MG63 (cell line): Measurements from ENCODE around the gene SORCS2. TPM values are rescaled to one million over a fixed set of nuclear protein-coding genes. Genes with fewer than 3 reads are reported as not detected.
A peak's percentile ranks its signal among the peaks of the same experiment; 100 is the strongest.
"Not testable (repeated sequence)": the region's sequence is repeated elsewhere in the genome, so short reads cannot be mapped to it uniquely, and the experiment has no call there.

Source experiments
- DNase-seq: peaks from one replicate; pipeline ENCODE4 v3.0.0-alpha.2; 2020
- H3K27me3 ChIP-seq: fragments of 250-450 bp; sonication (Bioruptor Pico); 2 replicates; pipeline ENCODE4 v1.5.1; 2020; ENCODE audit warnings: mild to moderate bottlenecking, moderate library complexity
- H3K36me3 ChIP-seq: fragments of 250-450 bp; sonication (Bioruptor Pico); 2 replicates; pipeline ENCODE4 v1.5.1; 2020; ENCODE audit warnings: mild to moderate bottlenecking, moderate library complexity
- H3K4me3 ChIP-seq: fragments of 250-450 bp; sonication (Bioruptor Pico); 2 replicates; pipeline ENCODE4 v1.5.1; 2020; ENCODE audit warnings: mild to moderate bottlenecking, moderate library complexity
- H3K9me3 ChIP-seq: fragments of 250-450 bp; sonication (Bioruptor Pico); 2 replicates; pipeline ENCODE4 v1.5.1; 2020; ENCODE audit warnings: mild to moderate bottlenecking, moderate library complexity
- total RNA-seq: library from RNA; depleted of rRNA; stranded (reverse); fragments of >200 nt; shearing (Covaris generic); gene quantifications from 2 replicates; pipeline ENCODE4 v1.2.3, GENCODE V29; 2014; ENCODE audit warnings: low replicate concordance

The SORCS2 gene
- total RNA-seq, 1 experiment from 2014 or later: 1.5 TPM

DNA sequence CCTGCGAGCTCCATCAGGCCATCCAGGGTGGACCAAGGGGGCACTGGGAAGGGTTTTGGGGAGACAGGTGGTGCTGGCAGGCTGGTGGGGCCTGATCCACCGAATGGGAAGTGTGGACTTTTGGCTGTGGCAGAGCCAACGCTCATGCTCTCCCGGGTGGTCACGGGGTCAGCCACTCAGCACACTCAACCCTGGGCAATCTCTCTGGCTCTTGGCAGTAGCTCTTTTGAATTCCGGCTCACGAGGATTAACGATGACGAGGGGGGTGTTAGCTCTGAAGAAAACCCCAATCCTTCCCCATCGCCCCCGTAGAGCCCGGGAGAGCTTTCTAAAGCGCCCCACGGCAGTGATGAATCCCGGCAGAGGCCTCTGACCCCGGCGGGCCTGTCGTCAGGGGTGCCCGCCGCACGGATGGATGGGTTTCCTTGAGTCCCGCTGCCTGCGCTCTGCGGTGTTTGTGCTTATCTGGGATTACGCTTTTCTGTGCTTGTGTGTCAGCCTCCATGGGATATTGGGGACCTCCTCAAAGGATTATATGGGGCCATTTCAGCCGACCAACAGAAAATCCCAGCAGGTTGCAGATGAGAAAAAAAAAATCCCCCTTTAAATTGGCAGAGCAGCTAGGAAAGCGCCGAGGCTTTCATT lies 399.2 kb downstream of the SORCS2 start:
- Histone ChIP-seq H3K4me3 (no peak overlapping the region), H3K36me3 (no peaks in the 10 kb centered on the region), H3K9me3 (no peaks in the 10 kb centered on the region), H3K27me3 (no peaks in the 10 kb centered on the region)
- DNase-seq: no peak

GRCh38 chr4:7593646-7594412 lies 401.5 kb downstream of the SORCS2 start:
- Histone ChIP-seq H3K4me3 (no peak overlapping the region), H3K36me3 (no peaks in the 10 kb centered on the region), H3K9me3 (no peaks in the 10 kb centered on the region), H3K27me3 (no peaks in the 10 kb centered on the region)
- DNase-seq: no peak

DNA sequence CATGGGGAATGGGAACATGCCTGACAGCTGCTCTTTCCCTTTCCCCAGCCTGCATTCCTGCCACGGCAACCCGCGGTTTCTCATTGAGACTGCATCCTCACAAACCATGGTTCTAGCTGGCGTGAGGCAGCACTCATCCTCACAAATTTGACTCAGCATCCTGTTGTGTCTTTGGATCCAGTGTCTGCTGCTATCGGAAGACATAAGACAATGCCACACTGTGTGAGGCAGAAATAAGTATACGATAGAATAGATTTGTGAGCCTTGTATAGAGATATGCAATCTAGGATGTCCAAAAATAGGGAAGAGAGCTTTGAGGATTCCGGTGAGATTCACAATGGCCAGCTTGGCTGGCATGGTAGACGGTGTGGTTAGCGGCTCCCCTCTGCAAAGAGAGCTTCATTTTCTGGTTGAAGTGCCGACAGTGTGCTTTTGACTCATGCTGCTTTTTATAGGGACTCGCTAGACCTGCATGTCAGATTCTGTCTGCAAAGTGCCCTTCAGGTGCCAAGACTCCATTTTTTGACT lies 403.7 kb downstream of the SORCS2 start:
- no peaks in the 10 kb centered on the region for H3K27me3 ChIP-seq
- H3K4me3 ChIP-seq: no peak overlapping the region
- no peaks in the 10 kb centered on the region for H3K36me3 ChIP-seq
- no peak for DNase-seq
- H3K9me3 ChIP-seq: no peaks in the 10 kb centered on the region

GRCh38 chr4:7596918-7597606 lies 404.7 kb downstream of the SORCS2 start:
- H3K27me3 ChIP-seq: no peaks in the 10 kb centered on the region
- no peaks in the 10 kb centered on the region for H3K36me3 ChIP-seq
- H3K9me3 ChIP-seq: no peaks in the 10 kb centered on the region
- H3K4me3 ChIP-seq: no peak overlapping the region
- DNase-seq: no peak

DNA sequence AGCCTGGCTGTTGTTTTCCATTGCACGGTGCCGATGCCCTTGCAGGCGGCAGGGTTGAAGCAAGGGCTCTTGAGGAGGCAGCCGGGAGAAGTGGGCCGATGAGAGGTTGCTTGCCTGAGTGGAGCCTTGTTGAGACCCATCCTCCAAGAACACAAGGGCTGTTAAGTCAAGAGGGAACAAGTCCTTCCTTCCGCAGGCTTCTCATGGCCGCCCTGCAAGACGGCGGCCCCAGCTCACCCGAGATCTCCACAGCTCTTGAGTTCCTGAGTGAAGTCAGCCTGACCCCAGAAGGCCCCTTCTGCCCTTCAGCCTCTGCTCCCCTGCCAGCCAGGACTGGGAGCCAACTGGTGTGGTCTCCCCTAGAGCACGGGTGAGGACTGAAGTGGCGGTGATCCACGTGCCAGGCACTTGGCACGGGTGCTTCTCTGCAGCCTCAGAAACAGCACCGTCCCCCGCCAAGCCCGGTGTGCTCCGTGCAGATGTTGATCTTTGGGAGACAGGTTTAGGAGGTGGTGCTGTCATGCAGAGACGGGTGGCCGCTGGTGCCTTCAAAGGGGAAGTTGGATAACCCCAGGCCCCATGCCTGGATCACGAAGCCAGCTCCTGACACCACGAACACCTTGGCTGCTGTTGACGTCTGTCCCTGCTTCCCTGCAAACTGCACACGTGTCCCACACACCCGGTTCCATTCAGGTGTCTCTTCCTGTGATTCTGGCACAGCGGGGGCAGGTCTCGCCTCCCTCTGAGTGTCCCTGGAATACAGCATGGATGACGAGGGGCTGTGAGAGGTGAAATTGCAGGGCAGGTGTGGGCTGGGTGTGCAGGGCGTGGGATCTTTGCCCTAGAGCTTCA lies 406.8 kb downstream of the SORCS2 start:
- no peak overlapping the region for H3K4me3 ChIP-seq
- H3K9me3 ChIP-seq: no peaks in the 10 kb centered on the region
- H3K27me3 ChIP-seq: no peaks in the 10 kb centered on the region
- no peak for DNase-seq
- no peaks in the 10 kb centered on the region for H3K36me3 ChIP-seq

DNA sequence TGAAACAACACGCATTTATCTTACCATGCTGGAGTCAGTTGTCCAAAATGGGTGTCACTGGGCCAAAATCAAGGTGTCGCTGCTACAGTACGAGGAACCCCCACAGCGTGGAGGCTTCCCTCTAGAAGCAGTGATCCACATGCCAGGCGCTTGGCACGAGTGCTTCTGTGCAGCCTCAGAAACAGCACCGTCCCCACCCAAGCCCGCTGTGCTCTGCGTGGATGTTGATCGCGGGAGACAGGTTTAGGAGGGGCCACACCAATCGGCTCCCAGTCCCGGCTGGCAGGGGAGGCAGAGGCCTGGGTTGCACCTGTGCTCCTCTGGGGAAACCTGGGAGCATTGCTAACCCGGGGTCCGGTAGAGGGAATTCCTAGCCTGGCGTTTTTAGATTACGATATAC lies 407.9 kb downstream of the SORCS2 start:
- no peaks in the 10 kb centered on the region for H3K9me3 ChIP-seq
- H3K36me3 ChIP-seq: no peaks in the 10 kb centered on the region
- no peaks in the 10 kb centered on the region for H3K27me3 ChIP-seq
- H3K4me3 ChIP-seq: no peak overlapping the region
- DNase-seq: no peak

- not testable (repeated sequence) for DNase-seq, H3K36me3 ChIP-seq
These were observed 409.8 kb downstream of the SORCS2 start for GRCh38 chr4:7602166-7602565.

GRCh38 chr4:7607156-7607910 lies 415.0 kb downstream of the SORCS2 start:
- no peaks in the 10 kb centered on the region for H3K9me3 ChIP-seq
- no peaks in the 10 kb centered on the region for H3K27me3 ChIP-seq
- no peak overlapping the region for H3K4me3 ChIP-seq
- H3K36me3 ChIP-seq: no peaks in the 10 kb centered on the region
- DNase-seq: peak; percentile 16

More at GRCh38 chr4:7602166-7602565, 409.8 kb downstream of the SORCS2 start:
- H3K27me3 ChIP-seq, H3K4me3 ChIP-seq, H3K9me3 ChIP-seq: not testable (repeated sequence)

GRCh38 chr4:7608046-7608445 lies 415.7 kb downstream of the SORCS2 start:
- no peak for DNase-seq
- no peaks in the 10 kb centered on the region for H3K27me3 ChIP-seq

GRCh38 chr4:7609316-7609715 lies 417.0 kb downstream of the SORCS2 start:
- H3K4me3 ChIP-seq: no peak overlapping the region
- no peak for DNase-seq
- H3K36me3 ChIP-seq: no peaks in the 10 kb centered on the region
- H3K9me3 ChIP-seq: no peaks in the 10 kb centered on the region
- no peaks in the 10 kb centered on the region for H3K27me3 ChIP-seq

More at GRCh38 chr4:7608046-7608445, 415.7 kb downstream of the SORCS2 start:
- H3K36me3 ChIP-seq: no peaks in the 10 kb centered on the region
- no peak overlapping the region for H3K4me3 ChIP-seq
- H3K9me3 ChIP-seq: no peaks in the 10 kb centered on the region

GRCh38 chr4:7610022-7610670 lies 417.8 kb downstream of the SORCS2 start:
- Histone ChIP-seq H3K36me3 (no peaks in the 10 kb centered on the region), H3K4me3 (no peak overlapping the region), H3K27me3 (no peaks in the 10 kb centered on the region), H3K9me3 (no peaks in the 10 kb centered on the region)
- DNase-seq: no peak

- Histone ChIP-seq H3K9me3 (no peaks in the 10 kb centered on the region), H3K36me3 (no peaks in the 10 kb centered on the region), H3K4me3 (no peak overlapping the region), H3K27me3 (no peaks in the 10 kb centered on the region)
- no peak for DNase-seq
These were observed 418.5 kb downstream of the SORCS2 start for GRCh38 chr4:7610841-7611240.

DNA sequence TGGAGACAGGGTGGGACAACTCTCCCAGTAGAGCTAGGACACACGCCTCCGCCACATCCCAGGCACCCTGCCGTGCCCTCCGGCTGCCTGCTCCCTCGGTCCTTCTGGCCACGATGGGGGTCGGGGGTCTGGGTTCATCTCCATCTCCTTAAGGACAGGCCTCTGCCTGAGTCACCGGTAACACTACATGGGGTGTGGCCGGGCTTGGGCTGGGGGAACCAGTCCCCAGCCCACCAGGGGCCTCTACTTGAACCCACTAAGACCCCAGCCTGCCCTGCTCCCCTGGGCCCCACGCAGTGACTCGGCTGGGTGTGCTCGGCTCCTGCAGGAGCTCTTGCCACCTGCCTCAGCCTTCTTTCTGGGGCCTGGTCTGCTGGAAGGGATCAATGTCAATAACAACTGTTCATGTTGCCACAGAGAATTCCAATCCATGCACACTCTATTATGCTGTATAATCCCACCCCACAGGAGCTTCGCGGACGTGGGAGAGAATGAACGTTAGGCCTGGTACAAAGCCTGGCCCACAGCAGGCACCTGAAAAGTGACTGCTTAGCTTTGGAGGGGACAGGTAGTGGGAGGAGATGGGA lies 420.1 kb downstream of the SORCS2 start:
- H3K36me3 ChIP-seq: no peaks in the 10 kb centered on the region
- H3K4me3 ChIP-seq: no peak overlapping the region
- H3K9me3 ChIP-seq: no peaks in the 10 kb centered on the region
- H3K27me3 ChIP-seq: no peaks in the 10 kb centered on the region
- no peak for DNase-seq

- DNase-seq: no peak
- no peaks in the 10 kb centered on the region for H3K27me3 ChIP-seq
These were observed 422.1 kb downstream of the SORCS2 start for GRCh38 chr4:7614350-7614949.

GRCh38 chr4:7616193-7616592 lies 423.9 kb downstream of the SORCS2 start:
- DNase-seq: no peak
- no peak overlapping the region for H3K4me3 ChIP-seq
- H3K27me3 ChIP-seq: no peaks in the 10 kb centered on the region
- no peaks in the 10 kb centered on the region for H3K36me3 ChIP-seq
- no peaks in the 10 kb centered on the region for H3K9me3 ChIP-seq

More at GRCh38 chr4:7614350-7614949, 422.1 kb downstream of the SORCS2 start:
- Histone ChIP-seq H3K4me3 (no peak overlapping the region), H3K9me3 (no peaks in the 10 kb centered on the region), H3K36me3 (no peaks in the 10 kb centered on the region)
